Measurements from ENCODE around the gene SHC2. TPM values are rescaled to one million over a fixed set of nuclear protein-coding genes. Genes with fewer than 3 reads are reported as not detected.
A peak's percentile ranks its signal among the peaks of the same experiment; 100 is the strongest.

SHC2 gene
- total and polyA plus RNA-seq, 2 of the 13 experiments (the other 11 are each of a cell fraction or from before 2014, with no cell fraction given) = 9.0 to 18.3 TPM

- TF ChIP-seq, protein P1, sequence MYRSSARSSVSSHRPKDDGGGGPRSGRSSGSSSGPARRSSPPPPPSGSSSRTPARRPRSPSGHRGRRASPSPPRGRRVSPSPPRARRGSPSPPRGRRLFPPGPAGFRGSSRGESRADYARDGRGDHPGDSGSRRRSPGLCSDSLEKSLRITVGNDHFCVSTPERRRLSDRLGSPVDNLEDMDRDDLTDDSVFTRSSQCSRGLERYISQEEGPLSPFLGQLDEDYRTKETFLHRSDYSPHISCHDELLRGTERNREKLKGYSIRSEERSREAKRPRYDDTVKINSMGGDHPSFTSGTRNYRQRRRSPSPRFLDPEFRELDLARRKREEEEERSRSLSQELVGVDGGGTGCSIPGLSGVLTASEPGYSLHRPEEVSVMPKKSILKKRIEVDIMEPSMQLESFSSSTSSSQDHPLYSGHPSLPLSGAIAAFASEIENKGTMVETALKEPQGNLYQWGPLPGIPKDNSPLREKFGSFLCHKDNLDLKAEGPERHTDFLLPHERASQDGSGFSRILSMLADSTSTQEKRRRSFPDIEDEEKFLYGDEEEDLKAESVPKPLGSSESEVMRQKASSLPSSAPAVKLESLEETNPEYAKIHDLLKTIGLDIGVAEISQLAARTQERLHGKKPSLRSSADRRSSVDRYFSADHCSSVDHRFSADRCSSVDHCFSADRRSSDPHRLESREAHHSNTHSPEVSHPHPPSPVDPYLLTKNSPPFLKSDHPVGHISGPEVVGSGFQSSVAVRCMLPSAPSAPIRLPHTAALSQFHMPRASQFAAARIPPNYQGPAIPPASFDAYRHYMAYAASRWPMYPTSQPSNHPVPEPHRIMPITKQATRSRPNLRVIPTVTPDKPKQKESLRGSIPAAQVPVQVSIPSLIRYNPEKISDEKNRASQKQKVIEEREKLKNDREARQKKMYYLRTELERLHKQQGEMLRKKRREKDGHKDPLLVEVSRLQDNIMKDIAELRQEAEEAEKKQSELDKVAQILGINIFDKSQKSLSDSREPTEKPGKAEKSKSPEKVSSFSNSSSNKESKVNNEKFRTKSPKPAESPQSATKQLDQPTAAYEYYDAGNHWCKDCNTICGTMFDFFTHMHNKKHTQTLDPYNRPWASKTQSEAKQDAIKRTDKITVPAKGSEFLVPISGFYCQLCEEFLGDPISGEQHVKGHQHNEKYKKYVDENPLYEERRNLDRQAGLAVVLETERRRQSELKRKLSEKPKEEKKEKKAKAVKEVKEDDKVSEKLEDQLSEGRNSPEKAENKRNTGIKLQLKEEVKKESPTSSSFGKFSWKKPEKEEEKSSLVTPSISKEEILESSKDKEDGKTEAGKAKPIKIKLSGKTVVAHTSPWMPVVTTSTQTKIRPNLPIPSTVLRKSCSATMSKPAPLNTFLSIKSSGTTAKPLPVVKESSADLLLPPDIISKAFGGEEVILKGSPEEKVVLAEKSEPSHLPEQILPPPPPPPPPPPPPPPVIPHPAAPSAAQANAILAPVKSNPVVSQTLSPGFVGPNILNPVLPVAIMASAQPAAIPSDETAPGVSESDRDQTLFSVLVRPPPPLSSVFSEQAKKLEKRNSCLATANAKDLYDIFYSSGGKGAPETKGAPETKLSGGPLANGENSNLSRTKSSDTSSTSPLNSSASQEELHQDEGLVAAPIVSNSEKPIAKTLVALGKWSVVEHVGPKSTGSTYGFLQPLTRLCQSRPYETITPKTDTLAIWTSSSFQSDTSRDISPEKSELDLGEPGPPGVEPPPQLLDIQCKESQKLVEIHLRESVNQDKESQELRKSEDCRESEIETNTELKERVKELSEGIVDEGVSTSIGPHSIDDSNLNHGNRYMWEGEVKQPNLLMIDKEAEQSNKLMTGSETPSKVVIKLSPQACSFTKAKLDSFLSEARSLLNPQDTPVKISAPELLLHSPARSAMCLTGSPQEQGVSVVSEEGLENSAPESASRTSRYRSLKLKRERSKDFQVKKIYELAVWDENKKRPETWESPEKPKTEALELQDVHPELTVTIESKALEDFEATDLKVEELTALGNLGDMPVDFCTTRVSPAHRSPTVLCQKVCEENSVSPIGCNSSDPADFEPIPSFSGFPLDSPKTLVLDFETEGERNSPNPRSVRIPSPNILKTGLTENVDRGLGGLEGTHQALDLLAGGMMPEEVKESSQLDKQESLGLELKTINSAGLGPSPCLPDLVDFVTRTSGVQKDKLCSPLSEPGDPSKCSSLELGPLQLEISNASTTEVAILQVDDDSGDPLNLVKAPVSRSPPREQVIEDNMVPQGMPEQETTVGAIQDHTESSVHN (CRISPR knock-in tag; IDR thresholded peaks at IDR 0.05) = no peak
- no peak for TF ChIP-seq ZNF660 (CRISPR knock-in tag; IDR thresholded peaks at IDR 0.05; ENCODE audit: borderline replicate concordance, low read depth)
- TF ChIP-seq, protein P2, sequence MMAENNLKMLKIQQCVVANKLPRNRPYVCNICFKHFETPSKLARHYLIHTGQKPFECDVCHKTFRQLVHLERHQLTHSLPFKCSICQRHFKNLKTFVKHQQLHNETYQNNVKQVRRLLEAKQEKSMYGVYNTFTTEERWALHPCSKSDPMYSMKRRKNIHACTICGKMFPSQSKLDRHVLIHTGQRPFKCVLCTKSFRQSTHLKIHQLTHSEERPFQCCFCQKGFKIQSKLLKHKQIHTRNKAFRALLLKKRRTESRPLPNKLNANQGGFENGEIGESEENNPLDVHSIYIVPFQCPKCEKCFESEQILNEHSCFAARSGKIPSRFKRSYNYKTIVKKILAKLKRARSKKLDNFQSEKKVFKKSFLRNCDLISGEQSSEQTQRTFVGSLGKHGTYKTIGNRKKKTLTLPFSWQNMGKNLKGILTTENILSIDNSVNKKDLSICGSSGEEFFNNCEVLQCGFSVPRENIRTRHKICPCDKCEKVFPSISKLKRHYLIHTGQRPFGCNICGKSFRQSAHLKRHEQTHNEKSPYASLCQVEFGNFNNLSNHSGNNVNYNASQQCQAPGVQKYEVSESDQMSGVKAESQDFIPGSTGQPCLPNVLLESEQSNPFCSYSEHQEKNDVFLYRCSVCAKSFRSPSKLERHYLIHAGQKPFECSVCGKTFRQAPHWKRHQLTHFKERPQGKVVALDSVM (CRISPR knock-in tag; IDR thresholded peaks at IDR 0.05) = peak; percentile 72
- TF ChIP-seq HES4 (CRISPR knock-in tag; IDR thresholded peaks at IDR 0.05; ENCODE audit: borderline replicate concordance) = no peak
- TF ChIP-seq, protein P3, sequence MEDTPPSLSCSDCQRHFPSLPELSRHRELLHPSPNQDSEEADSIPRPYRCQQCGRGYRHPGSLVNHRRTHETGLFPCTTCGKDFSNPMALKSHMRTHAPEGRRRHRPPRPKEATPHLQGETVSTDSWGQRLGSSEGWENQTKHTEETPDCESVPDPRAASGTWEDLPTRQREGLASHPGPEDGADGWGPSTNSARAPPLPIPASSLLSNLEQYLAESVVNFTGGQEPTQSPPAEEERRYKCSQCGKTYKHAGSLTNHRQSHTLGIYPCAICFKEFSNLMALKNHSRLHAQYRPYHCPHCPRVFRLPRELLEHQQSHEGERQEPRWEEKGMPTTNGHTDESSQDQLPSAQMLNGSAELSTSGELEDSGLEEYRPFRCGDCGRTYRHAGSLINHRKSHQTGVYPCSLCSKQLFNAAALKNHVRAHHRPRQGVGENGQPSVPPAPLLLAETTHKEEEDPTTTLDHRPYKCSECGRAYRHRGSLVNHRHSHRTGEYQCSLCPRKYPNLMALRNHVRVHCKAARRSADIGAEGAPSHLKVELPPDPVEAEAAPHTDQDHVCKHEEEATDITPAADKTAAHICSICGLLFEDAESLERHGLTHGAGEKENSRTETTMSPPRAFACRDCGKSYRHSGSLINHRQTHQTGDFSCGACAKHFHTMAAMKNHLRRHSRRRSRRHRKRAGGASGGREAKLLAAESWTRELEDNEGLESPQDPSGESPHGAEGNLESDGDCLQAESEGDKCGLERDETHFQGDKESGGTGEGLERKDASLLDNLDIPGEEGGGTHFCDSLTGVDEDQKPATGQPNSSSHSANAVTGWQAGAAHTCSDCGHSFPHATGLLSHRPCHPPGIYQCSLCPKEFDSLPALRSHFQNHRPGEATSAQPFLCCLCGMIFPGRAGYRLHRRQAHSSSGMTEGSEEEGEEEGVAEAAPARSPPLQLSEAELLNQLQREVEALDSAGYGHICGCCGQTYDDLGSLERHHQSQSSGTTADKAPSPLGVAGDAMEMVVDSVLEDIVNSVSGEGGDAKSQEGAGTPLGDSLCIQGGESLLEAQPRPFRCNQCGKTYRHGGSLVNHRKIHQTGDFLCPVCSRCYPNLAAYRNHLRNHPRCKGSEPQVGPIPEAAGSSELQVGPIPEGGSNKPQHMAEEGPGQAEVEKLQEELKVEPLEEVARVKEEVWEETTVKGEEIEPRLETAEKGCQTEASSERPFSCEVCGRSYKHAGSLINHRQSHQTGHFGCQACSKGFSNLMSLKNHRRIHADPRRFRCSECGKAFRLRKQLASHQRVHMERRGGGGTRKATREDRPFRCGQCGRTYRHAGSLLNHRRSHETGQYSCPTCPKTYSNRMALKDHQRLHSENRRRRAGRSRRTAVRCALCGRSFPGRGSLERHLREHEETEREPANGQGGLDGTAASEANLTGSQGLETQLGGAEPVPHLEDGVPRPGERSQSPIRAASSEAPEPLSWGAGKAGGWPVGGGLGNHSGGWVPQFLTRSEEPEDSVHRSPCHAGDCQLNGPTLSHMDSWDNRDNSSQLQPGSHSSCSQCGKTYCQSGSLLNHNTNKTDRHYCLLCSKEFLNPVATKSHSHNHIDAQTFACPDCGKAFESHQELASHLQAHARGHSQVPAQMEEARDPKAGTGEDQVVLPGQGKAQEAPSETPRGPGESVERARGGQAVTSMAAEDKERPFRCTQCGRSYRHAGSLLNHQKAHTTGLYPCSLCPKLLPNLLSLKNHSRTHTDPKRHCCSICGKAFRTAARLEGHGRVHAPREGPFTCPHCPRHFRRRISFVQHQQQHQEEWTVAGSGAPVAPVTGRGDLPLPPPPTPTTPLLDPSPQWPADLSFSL (CRISPR knock-in tag; IDR thresholded peaks at IDR 0.05) = no peak
- TF ChIP-seq TFAP4 (IDR thresholded peaks at IDR 0.05; ENCODE audit: borderline replicate concordance, low read depth) = peak; percentile 22; the same call in 1 of the 2 replicates
- peak; percentile 88 for TF ChIP-seq ZFX (CRISPR knock-in tag; IDR thresholded peaks at IDR 0.05; ENCODE audit: low read depth)
- TF ChIP-seq, protein P4, sequence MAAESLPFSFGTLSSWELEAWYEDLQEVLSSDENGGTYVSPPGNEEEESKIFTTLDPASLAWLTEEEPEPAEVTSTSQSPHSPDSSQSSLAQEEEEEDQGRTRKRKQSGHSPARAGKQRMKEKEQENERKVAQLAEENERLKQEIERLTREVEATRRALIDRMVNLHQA (CRISPR knock-in tag; IDR thresholded peaks at IDR 0.05) = no peak
These were observed 45.8 kb upstream of the SHC2 start (continued) for GRCh38 chr19:506404-507285.
